ENCODE data around the gene MRPL38.

The MRPL38 gene

GRCh38 chr17:75850928-75851692 lies 53.6 kb downstream of the MRPL38 start:
- no peak for DNase-seq

- DNase-seq = no peak
Observed at GRCh38 chr17:75849724-75850123, 55.0 kb downstream of the MRPL38 start.

GRCh38 chr17:75849279-75849646 lies 55.4 kb downstream of the MRPL38 start:
- no peak for DNase-seq

All from effector CD4-positive, alpha-beta T cell (primary cell).